ENCODE data around the gene MRPS11.

- TF ChIP-seq EZH2 (optimal IDR thresholded peaks at IDR 0.05; ENCODE audit: low read depth, low read length) (no peak), CTCF (IDR thresholded peaks at IDR 0.05; ENCODE audit: low read length) (no peak), EZH2phosphoT487 (IDR thresholded peaks at IDR 0.05; ENCODE audit: low read length) (no peak)
Measured at GRCh38 chr15:88479169-88479568, 11.7 kb downstream of the MRPS11 start.
